Liver (tissue), 9 donors: ENCODE data around the gene CCDC112. TPM values are rescaled to one million over a fixed set of nuclear protein-coding genes. Genes with fewer than 3 reads are reported as not detected.

ENCODE experiments used
- DNase-seq: peaks from one replicate; pipeline ENCODE4 v3.0.0-alpha.2; 2017; ENCODE audit warnings: low spot score
- H3K27ac ChIP-seq, 2 donors: one replicate each; pipeline ENCODE4 v1.7.0; 2013; ENCODE audit warnings: inconsistent platforms in 2 of 2, low read length in 2 of 2, control low read depth in 1 of 2, low read depth in 1 of 2, mild to moderate bottlenecking in 1 of 2
- H3K27me3 ChIP-seq, 4 donors: one replicate each; pipeline versions ENCODE4 v1.6.1 to v1.7.0; 2013; ENCODE audit warnings: low read length in 3 of 4, inconsistent platforms in 1 of 4, mild to moderate bottlenecking in 1 of 4, moderate library complexity in 1 of 4; ENCODE audit not compliant: control insufficient read depth in 4 of 4, insufficient read depth in 4 of 4
- H3K36me3 ChIP-seq, 4 donors: one replicate each; pipeline versions ENCODE4 v1.6.1 to v1.7.0; 2013; ENCODE audit warnings: low read length in 3 of 4, mild to moderate bottlenecking in 3 of 4, low read depth in 1 of 4, moderate library complexity in 1 of 4; ENCODE audit not compliant: control insufficient read depth in 4 of 4, insufficient read depth in 3 of 4
- H3K4me1 ChIP-seq, 4 donors: one replicate each; pipeline versions ENCODE4 v1.6.1 to v1.7.0; 2013; ENCODE audit warnings: low read length in 3 of 4, mild to moderate bottlenecking in 3 of 4, moderate library complexity in 1 of 4; ENCODE audit not compliant: control insufficient read depth in 4 of 4, insufficient read depth in 4 of 4
- H3K4me3 ChIP-seq, 3 donors: one replicate each; pipeline versions ENCODE4 v1.6.1 to v1.7.0; 2013; ENCODE audit warnings: low read length in 3 of 3, control low read depth in 1 of 3, low read depth in 1 of 3, mild to moderate bottlenecking in 1 of 3
- H3K9ac ChIP-seq, 2 donors: one replicate each; pipeline ENCODE4 v1.7.0; 2013; ENCODE audit warnings: low read length in 2 of 2, mild to moderate bottlenecking in 2 of 2, moderate library complexity in 2 of 2, control low read depth in 1 of 2, low read depth in 1 of 2
- H3K9me3 ChIP-seq, 4 donors: one replicate each; pipeline versions ENCODE4 v1.6.1 to v1.7.0; 2013; ENCODE audit warnings: low read length in 3 of 4; ENCODE audit not compliant: control insufficient read depth in 4 of 4
- ATF3 ChIP-seq: IDR thresholded peaks from 2 replicates; pipeline ENCODE4 v1.6.1; 2016; ENCODE audit warnings: antibody characterized with exemption
- CTCF ChIP-seq: fragments of 150-350 bp; IDR thresholded peaks from 2 replicates; pipeline ENCODE4 v1.5.1; 2017; ENCODE audit warnings: improper control_type of control experiment, low read depth, low read length; ENCODE audit not compliant: missing input control
- EGR1 ChIP-seq, 2 donors: IDR thresholded peaks; 2 replicates each; pipeline ENCODE4 v1.6.1; 2016 to 2018; ENCODE audit warnings: antibody characterized with exemption in 2 of 2, low read depth in 2 of 2
- FOXA1 ChIP-seq: IDR thresholded peaks from 2 replicates; pipeline ENCODE4 v1.6.1; 2016; ENCODE audit warnings: antibody characterized with exemption
- FOXA2 ChIP-seq: IDR thresholded peaks from 2 replicates; pipeline ENCODE4 v1.6.1; 2016; ENCODE audit warnings: antibody characterized with exemption
- GABPA ChIP-seq, 2 donors: IDR thresholded peaks in 1 of 2; conservative IDR thresholded peaks in 1 of 2; 2 replicates each; pipeline ENCODE4 v1.6.1; 2016; ENCODE audit warnings: antibody characterized with exemption in 2 of 2, mild to moderate bottlenecking in 1 of 2, moderate library complexity in 1 of 2
- HNF4A ChIP-seq, 2 donors: conservative IDR thresholded peaks; 2 replicates each; pipeline ENCODE4 v1.6.1; 2016; ENCODE audit warnings: antibody characterized with exemption in 2 of 2, mild to moderate bottlenecking in 2 of 2
- HNF4G ChIP-seq: IDR thresholded peaks from 2 replicates; pipeline ENCODE4 v1.6.1; 2016; ENCODE audit warnings: antibody characterized with exemption
- JUND ChIP-seq, 2 donors: IDR thresholded peaks; 2 replicates each; pipeline ENCODE4 v1.6.1; 2016; ENCODE audit warnings: antibody characterized with exemption in 2 of 2
- MAX ChIP-seq: IDR thresholded peaks from 2 replicates; pipeline ENCODE4 v1.6.1; 2016; ENCODE audit warnings: antibody characterized with exemption
- NR2F2 ChIP-seq: IDR thresholded peaks from 2 replicates; pipeline ENCODE4 v1.6.1; 2016; ENCODE audit warnings: antibody characterized with exemption
- RAD21 ChIP-seq, 2 donors: IDR thresholded peaks; 2 replicates each; pipeline ENCODE4 v1.6.1; 2016; ENCODE audit warnings: antibody characterized with exemption in 2 of 2, mild to moderate bottlenecking in 2 of 2
- REST ChIP-seq: IDR thresholded peaks from 2 replicates; pipeline ENCODE4 v1.6.1; 2016; ENCODE audit warnings: antibody characterized with exemption, mild to moderate bottlenecking
- RXRA ChIP-seq, 2 donors: IDR thresholded peaks; 2 replicates each; pipeline ENCODE4 v1.6.1; 2017 to 2018; ENCODE audit warnings: antibody characterized with exemption in 2 of 2, mild to moderate bottlenecking in 1 of 2
- SP1 ChIP-seq: IDR thresholded peaks from 2 replicates; pipeline ENCODE4 v1.6.1; 2018; ENCODE audit warnings: antibody characterized with exemption, mild to moderate bottlenecking
- TAF1 ChIP-seq: conservative IDR thresholded peaks from 2 replicates; pipeline ENCODE4 v1.6.1; 2016; ENCODE audit warnings: antibody characterized with exemption, mild to moderate bottlenecking
- YY1 ChIP-seq: IDR thresholded peaks from 2 replicates; pipeline ENCODE4 v1.6.1; 2016; ENCODE audit warnings: antibody characterized with exemption, mild to moderate bottlenecking
- ZBTB33 ChIP-seq: IDR thresholded peaks from 2 replicates; pipeline ENCODE4 v1.6.1; 2016; ENCODE audit warnings: antibody characterized with exemption
- WGBS: extraction: QIAGEN DNeasy Blood & Tissue Kit; methylation state at CpG from one replicate; pipeline ENCODE4 v1.1.7; 2013; 5-methylcytosine and 5-hydroxymethylcytosine counted together
- polyA plus RNA-seq, 2 donors: library from polyadenylated mRNA; stranded (reverse) in 1 of 2; unstranded in 1 of 2; fragments of 200-250 nt in 1 of 2; fragments of >200 nt in 1 of 2; fragmentation: Nextera tagmentation in 1 of 2; extraction: Ambion mirVana in 1 of 2; gene quantifications; one replicate each; pipeline versions ENCODE4 v1.2.1 to v1.2.3, GENCODE V29; 2013 to 2015
- total RNA-seq, 2 donors: library from RNA; depleted of rRNA; stranded (reverse); fragments of >200 nt; gene quantifications; one replicate each; pipeline ENCODE4 v1.2.3, GENCODE V29; 2014
- donor health status: healthy.
- donor health status: healthy.
- donor health status: healthy.
- donor health status: healthy.
- donor health status: healthy.

The CCDC112 gene
- total and polyA plus RNA-seq, 4 donors, result 0.75 to 1.6 (median 1.1) TPM

GRCh38 chr5:115298811-115299210 is 2.4 kb upstream of the CCDC112 start:
- DNase-seq, result no peak
- WGBS, result 69% methylated on average over 1 of the region's 1 CpG

More at GRCh38 chr5:115298811-115299210, 2.4 kb upstream of the CCDC112 start:
- no peaks in the 10 kb centered on the region for H3K36me3 ChIP-seq
- TF ChIP-seq GABPA (IDR thresholded peaks at IDR 0.05 in 1 of 2, conservative IDR thresholded peaks at IDR 0.05 in 1 of 2) (no peak), HNF4G (no peak), NR2F2 (no peak), FOXA1 (no peak), YY1 (no peak), TAF1 (no peak), FOXA2 (no peak), REST (no peak), RAD21 (IDR thresholded peaks at IDR 0.05) (no peak), HNF4A (conservative IDR thresholded peaks at IDR 0.05) (no peak), SP1 (no peak), ZBTB33 (no peak), ATF3 (no peak), EGR1 (IDR thresholded peaks at IDR 0.05; ENCODE audit: low read depth in 2 of 2) (no peak), MAX (no peak), RXRA (IDR thresholded peaks at IDR 0.05) (no peak), JUND (IDR thresholded peaks at IDR 0.05) (no peak), CTCF (no peak)
- no peak overlapping the region for H3K27ac ChIP-seq
- no peaks in the 10 kb centered on the region for H3K9me3 ChIP-seq
- peaks cover 0 to 7% (median 6%) of the 10 kb centered on the region in 4 donors for H3K4me1 ChIP-seq
- no peaks in the 10 kb centered on the region for H3K27me3 ChIP-seq
- no peak overlapping the region for H3K4me3 ChIP-seq
- no peak overlapping the region for H3K9ac ChIP-seq
